LNCAP (cell line): Measurements from ENCODE around the gene SCUBE3.

Experiments used
- TF ChIP-seq, protein P1 (sequence below): fragments of 450-650 bp; IDR thresholded peaks from 2 replicates; pipeline ENCODE4 v1.5.1; 2017; ENCODE audit warnings: mild to moderate bottlenecking

The SCUBE3 gene

GRCh38 chr6:35300848-35301247, 87.1 kb downstream of the SCUBE3 start:
- TF ChIP-seq, protein P1, sequence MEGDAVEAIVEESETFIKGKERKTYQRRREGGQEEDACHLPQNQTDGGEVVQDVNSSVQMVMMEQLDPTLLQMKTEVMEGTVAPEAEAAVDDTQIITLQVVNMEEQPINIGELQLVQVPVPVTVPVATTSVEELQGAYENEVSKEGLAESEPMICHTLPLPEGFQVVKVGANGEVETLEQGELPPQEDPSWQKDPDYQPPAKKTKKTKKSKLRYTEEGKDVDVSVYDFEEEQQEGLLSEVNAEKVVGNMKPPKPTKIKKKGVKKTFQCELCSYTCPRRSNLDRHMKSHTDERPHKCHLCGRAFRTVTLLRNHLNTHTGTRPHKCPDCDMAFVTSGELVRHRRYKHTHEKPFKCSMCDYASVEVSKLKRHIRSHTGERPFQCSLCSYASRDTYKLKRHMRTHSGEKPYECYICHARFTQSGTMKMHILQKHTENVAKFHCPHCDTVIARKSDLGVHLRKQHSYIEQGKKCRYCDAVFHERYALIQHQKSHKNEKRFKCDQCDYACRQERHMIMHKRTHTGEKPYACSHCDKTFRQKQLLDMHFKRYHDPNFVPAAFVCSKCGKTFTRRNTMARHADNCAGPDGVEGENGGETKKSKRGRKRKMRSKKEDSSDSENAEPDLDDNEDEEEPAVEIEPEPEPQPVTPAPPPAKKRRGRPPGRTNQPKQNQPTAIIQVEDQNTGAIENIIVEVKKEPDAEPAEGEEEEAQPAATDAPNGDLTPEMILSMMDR = no peak
